BLaER1 treated with 17β-estradiol and CSF1 and Interleukin-3, amounts not matched to agents 10 nM and 100 nM (cell line): ENCODE results near the gene TUFT1.

Experiments used
- H3K27ac ChIP-seq, 11 experiments: shearing (Covaris generic); formaldehyde crosslinking; 2 replicates each; pipeline ENCODE4 v1.8.1; 2022
- H3K27me3 ChIP-seq, 11 experiments: shearing (Covaris generic); formaldehyde crosslinking; 2 replicates each; pipeline ENCODE4 v1.8.1; 2022
- H3K36me3 ChIP-seq, 11 experiments: shearing (Covaris generic); formaldehyde crosslinking; 2 replicates each; pipeline ENCODE4 v1.8.1; 2022
- H3K4me1 ChIP-seq, 10 experiments: shearing (Covaris generic); formaldehyde crosslinking; 2 replicates each; pipeline ENCODE4 v1.8.1; 2022
- H3K4me2 ChIP-seq, 11 experiments: shearing (Covaris generic); formaldehyde crosslinking; 2 replicates each; pipeline ENCODE4 v1.8.1; 2022
- H3K4me3 ChIP-seq, 10 experiments: shearing (Covaris generic); formaldehyde crosslinking; 2 replicates each; pipeline ENCODE4 v1.8.1; 2022
- H3K9ac ChIP-seq, 11 experiments: shearing (Covaris generic); formaldehyde crosslinking; 2 replicates each; pipeline ENCODE4 v1.8.1; 2022
- H3K9me3 ChIP-seq, 11 experiments: shearing (Covaris generic); formaldehyde crosslinking; replicated peaks in 1 of 11; 2 replicates each; pipeline ENCODE4 v1.8.1; 2022
- H4K20me1 ChIP-seq, 11 experiments: shearing (Covaris generic); formaldehyde crosslinking; 2 replicates each; pipeline ENCODE4 v1.8.1; 2022
- Cebpa-rat ChIP-seq, 11 experiments: shearing (Covaris generic); IDR thresholded peaks; 2 replicates each; pipeline ENCODE4 v1.8.1; 2022

Gene TUFT1

GRCh38 chr1:151510957-151511635 lies 29.0 kb upstream of the TUFT1 start, which contains the start of gene CGN:
Gene CGN, plus strand, starts transcription at chr1:151511387. Its CDS starts 7,133 bp downstream, at chr1:151518520.
- H3K27me3 ChIP-seq, result peaks cover 0 to 18% (median 0%) of the 10 kb centered on the region in 11 experiments; a peak in 7 of 22 replicates
- no peak for TF ChIP-seq Cebpa-rat (IDR thresholded peaks at IDR 0.05)
- H3K27ac ChIP-seq, result peak within 1 kb of the TSS in 8 of 11 experiments; percentile 21 to 58 (median 52); a peak in 14 of 22 replicates
- H3K4me3 ChIP-seq, result peak within 1 kb of the TSS; percentile 61 to 77 (median 71)
- H3K9ac ChIP-seq, result peak within 1 kb of the TSS; percentile 57 to 77 (median 70); a peak in 21 of 22 replicates
- no peaks in the 10 kb centered on the region for H3K9me3 ChIP-seq
- no peaks in the 10 kb centered on the region for H3K36me3 ChIP-seq
- H4K20me1 ChIP-seq, result peaks cover 0 to 9% (median 0%) of the 10 kb centered on the region in 11 experiments; a peak in 1 of 22 replicates
- H3K4me2 ChIP-seq, result peak within 1 kb of the TSS; percentile 89 to 99 (median 97)
- peaks cover 25 to 49% (median 46%) of the 10 kb centered on the region in 10 experiments for H3K4me1 ChIP-seq

DNA sequence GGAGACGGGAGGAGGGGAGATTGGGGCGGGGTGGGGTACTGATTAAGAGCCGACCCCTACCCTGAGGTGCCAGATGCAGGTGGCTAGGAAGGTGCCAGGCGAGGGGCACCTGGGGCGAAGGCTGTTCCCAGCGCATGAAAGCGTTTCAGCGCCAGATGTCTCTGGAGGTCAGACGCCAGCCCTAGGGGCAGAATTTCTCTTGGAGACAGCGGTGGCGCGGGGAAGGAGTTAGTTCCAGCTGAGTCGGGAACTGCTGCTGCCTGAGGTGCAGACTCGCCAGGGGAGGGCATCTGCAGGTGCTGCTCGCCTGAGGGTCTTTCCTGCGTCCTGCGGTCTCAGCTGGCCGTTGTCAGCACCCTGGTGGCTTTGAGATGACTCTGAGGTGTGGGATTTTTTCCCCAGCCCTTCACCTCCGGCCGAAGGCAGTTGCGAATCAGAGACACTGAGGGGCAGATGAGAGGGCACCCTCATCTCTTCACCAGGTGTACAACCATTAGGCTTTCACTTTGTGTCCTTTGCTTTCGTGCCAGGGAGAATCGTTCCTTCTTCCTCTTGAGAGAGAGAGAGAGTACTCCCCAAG lies 28.4 kb upstream of the TUFT1 start:
- no peak for TF ChIP-seq Cebpa-rat (IDR thresholded peaks at IDR 0.05)
- no peaks in the 10 kb centered on the region for H3K9me3 ChIP-seq
- H3K4me3 ChIP-seq, result peak overlapping the region; percentile 61 to 77 (median 71)
- peaks cover 0 to 9% (median 0%) of the 10 kb centered on the region in 11 experiments; a peak in 1 of 22 replicates for H4K20me1 ChIP-seq
- peaks cover 0 to 18% (median 0%) of the 10 kb centered on the region in 11 experiments; a peak in 7 of 22 replicates for H3K27me3 ChIP-seq
- H3K27ac ChIP-seq, result peak overlapping the region in 6 of 11 experiments; percentile 21 to 58 (median 52); a peak in 6 of 22 replicates
- H3K4me1 ChIP-seq, result peaks cover 25 to 49% (median 46%) of the 10 kb centered on the region in 10 experiments
- peak overlapping the region; percentile 57 to 77 (median 70); a peak in 21 of 22 replicates for H3K9ac ChIP-seq
- no peaks in the 10 kb centered on the region for H3K36me3 ChIP-seq
- H3K4me2 ChIP-seq, result peak overlapping the region; percentile 89 to 99 (median 97)

DNA sequence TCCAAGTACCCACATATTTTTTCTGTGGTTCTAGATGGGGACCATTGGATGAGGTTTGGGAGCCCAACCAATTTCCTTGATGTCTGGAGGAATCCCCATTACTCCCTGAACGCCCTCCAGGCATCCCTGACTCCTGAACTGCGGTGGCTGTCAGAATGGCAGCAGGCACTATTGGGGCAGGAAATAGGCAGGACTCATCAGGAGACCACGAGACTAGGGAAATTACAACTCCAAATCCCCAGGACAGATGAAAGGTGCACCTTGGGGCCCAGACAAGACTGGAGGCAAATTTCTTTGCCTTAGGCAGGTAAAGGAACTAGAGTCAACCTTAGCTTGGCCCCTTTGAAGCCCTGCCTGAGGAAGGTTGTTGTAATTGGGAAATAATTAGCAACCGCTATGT lies 27.8 kb upstream of the TUFT1 start:
- peaks cover 0 to 9% (median 0%) of the 10 kb centered on the region in 11 experiments; a peak in 1 of 22 replicates for H4K20me1 ChIP-seq
- H3K27ac ChIP-seq, result no peak overlapping the region
- no peak for TF ChIP-seq Cebpa-rat (IDR thresholded peaks at IDR 0.05)
- H3K27me3 ChIP-seq, result peaks cover 0 to 18% (median 0%) of the 10 kb centered on the region in 11 experiments; a peak in 7 of 22 replicates
- H3K36me3 ChIP-seq, result no peaks in the 10 kb centered on the region
- peak overlapping the region in 5 of 11 experiments; percentile 70 to 77 (median 74); a peak in 8 of 22 replicates for H3K9ac ChIP-seq
- peak overlapping the region; percentile 89 to 99 (median 97) for H3K4me2 ChIP-seq
- no peaks in the 10 kb centered on the region for H3K9me3 ChIP-seq
- peaks cover 25 to 49% (median 46%) of the 10 kb centered on the region in 10 experiments for H3K4me1 ChIP-seq
- H3K4me3 ChIP-seq, result peak overlapping the region; percentile 61 to 77 (median 71)

- peaks cover 25 to 49% (median 46%) of the 10 kb centered on the region in 10 experiments for H3K4me1 ChIP-seq
- H3K9me3 ChIP-seq, result no peaks in the 10 kb centered on the region
- no peaks in the 10 kb centered on the region for H3K36me3 ChIP-seq
- no peak overlapping the region for H3K9ac ChIP-seq
- peaks cover 0 to 9% (median 0%) of the 10 kb centered on the region in 11 experiments; a peak in 1 of 22 replicates for H4K20me1 ChIP-seq
- H3K27ac ChIP-seq, result no peak overlapping the region
- H3K4me3 ChIP-seq, result no peak overlapping the region
- peak overlapping the region; percentile 89 to 99 (median 97) for H3K4me2 ChIP-seq
- no peak for TF ChIP-seq Cebpa-rat (IDR thresholded peaks at IDR 0.05)
- peaks cover 0 to 18% (median 0%) of the 10 kb centered on the region in 11 experiments; a peak in 7 of 22 replicates for H3K27me3 ChIP-seq
Observed at GRCh38 chr1:151512801-151513625, 27.1 kb upstream of the TUFT1 start.

DNA sequence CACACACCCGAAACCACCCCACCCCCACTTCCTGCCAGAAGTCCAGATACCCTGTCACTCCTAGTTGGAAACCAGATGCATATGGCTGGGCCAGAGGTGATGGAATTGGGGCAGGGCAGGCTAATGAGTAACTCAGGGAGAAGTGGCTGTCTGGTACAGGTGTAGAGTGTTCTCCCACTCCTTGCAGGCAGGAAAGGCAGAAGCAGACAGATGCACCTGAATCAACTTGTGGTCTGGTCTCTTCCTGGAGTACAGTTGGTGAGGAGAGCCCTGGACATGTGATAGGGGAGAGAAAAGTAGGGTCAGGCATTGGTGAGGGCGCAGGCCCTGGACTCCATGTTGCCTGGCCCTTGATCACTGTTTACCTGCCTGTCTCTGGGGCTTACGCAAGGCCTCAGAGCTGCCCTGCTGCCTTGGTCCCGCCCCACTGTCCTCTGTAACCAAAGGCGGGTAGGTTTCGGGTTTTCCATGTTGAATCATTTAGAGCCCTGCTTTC lies 26.4 kb upstream of the TUFT1 start:
- no peak overlapping the region for H3K4me3 ChIP-seq
- no peak overlapping the region for H3K27ac ChIP-seq
- H3K9me3 ChIP-seq, result no peaks in the 10 kb centered on the region
- peak overlapping the region; percentile 89 to 99 (median 97) for H3K4me2 ChIP-seq
- H3K27me3 ChIP-seq, result peaks cover 0 to 18% (median 0%) of the 10 kb centered on the region in 11 experiments; a peak in 7 of 22 replicates
- no peak for TF ChIP-seq Cebpa-rat (IDR thresholded peaks at IDR 0.05)
- H3K9ac ChIP-seq, result no peak overlapping the region
- peaks cover 25 to 49% (median 46%) of the 10 kb centered on the region in 10 experiments for H3K4me1 ChIP-seq
- H4K20me1 ChIP-seq, result peaks cover 0 to 9% (median 0%) of the 10 kb centered on the region in 11 experiments; a peak in 1 of 22 replicates
- H3K36me3 ChIP-seq, result peaks cover 0 to 3% (median 0%) of the 10 kb centered on the region in 11 experiments; a peak in 2 of 22 replicates

DNA sequence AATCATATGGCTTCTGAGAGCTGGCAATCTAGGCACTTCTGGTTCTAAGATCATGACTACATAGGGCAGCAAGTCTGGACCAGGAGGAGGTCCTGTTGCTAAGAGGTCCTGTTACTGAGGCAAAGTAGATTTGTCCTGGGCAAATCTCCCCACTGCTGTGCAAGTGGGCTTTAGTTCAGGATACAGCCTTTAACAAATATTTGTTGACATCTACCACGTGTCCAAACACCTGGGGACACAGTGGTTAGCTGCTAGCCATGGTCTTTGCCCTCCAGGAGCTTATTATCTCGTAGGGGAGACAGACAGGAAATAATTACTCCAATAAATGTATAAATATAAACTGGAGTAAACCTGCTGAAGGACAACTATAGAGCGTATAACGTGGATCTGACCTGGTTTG lies 25.7 kb upstream of the TUFT1 start:
- Histone ChIP-seq H3K4me3 (no peak overlapping the region), H3K27ac (no peak overlapping the region), H3K27me3 (peaks cover 0 to 18% (median 0%) of the 10 kb centered on the region in 11 experiments; a peak in 7 of 22 replicates), H3K36me3 (peaks cover 0 to 10% (median 0%) of the 10 kb centered on the region in 11 experiments; a peak in 3 of 22 replicates), H3K9me3 (no peaks in the 10 kb centered on the region), H4K20me1 (peaks cover 0 to 9% (median 0%) of the 10 kb centered on the region in 11 experiments; a peak in 1 of 22 replicates), H3K4me1 (peaks cover 25 to 47% (median 45%) of the 10 kb centered on the region in 10 experiments), H3K4me2 (peak overlapping the region in 9 of 11 experiments; percentile 89 to 99 (median 97); a peak in 11 of 22 replicates), H3K9ac (no peak overlapping the region)
- no peak for TF ChIP-seq Cebpa-rat (IDR thresholded peaks at IDR 0.05)

DNA sequence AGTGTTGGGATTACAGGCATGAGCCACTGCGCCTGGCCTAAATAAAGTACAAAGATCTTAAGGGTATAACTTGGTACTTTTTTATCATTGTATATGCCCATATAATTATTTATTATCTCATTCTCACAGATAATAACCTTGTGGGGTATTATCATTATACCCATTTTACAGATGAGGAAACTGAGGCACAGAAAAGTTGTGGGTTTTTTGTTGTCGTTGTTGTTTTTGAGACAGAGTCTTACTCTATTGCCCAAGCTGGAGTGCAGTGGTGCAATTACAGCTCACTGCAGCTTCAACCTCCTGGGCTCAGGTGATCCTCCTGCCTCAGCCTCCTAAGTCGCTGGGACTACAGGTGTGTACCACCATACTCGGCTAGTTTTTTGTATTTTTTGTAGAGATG lies 24.8 kb upstream of the TUFT1 start:
- no peak overlapping the region for H3K9ac ChIP-seq
- TF ChIP-seq Cebpa-rat (IDR thresholded peaks at IDR 0.05), result no peak
- H3K4me2 ChIP-seq, result no peak overlapping the region
- H3K4me1 ChIP-seq, result peaks cover 25 to 38% (median 36%) of the 10 kb centered on the region in 10 experiments
- H3K27ac ChIP-seq, result no peak overlapping the region
- H4K20me1 ChIP-seq, result peaks cover 0 to 9% (median 0%) of the 10 kb centered on the region in 11 experiments; a peak in 1 of 22 replicates
- H3K27me3 ChIP-seq, result peaks cover 0 to 13% (median 0%) of the 10 kb centered on the region in 11 experiments; a peak in 7 of 22 replicates
- H3K4me3 ChIP-seq, result no peak overlapping the region
- H3K9me3 ChIP-seq, result no peaks in the 10 kb centered on the region
- peaks cover 0 to 10% (median 0%) of the 10 kb centered on the region in 11 experiments; a peak in 3 of 22 replicates for H3K36me3 ChIP-seq

GRCh38 chr1:151516031-151516511 lies 24.0 kb upstream of the TUFT1 start:
- Histone ChIP-seq H3K4me1 (peaks cover 25 to 32% (median 30%) of the 10 kb centered on the region in 10 experiments), H3K9me3 (no peaks in the 10 kb centered on the region), H3K27me3 (peaks cover 0 to 7% (median 0%) of the 10 kb centered on the region in 11 experiments; a peak in 6 of 22 replicates), H3K4me3 (no peak overlapping the region), H3K27ac (no peak overlapping the region), H4K20me1 (peaks cover 0 to 9% (median 0%) of the 10 kb centered on the region in 11 experiments; a peak in 1 of 22 replicates), H3K4me2 (no peak overlapping the region), H3K36me3 (peaks cover 0 to 10% (median 0%) of the 10 kb centered on the region in 11 experiments; a peak in 3 of 22 replicates), H3K9ac (no peak overlapping the region)
- TF ChIP-seq Cebpa-rat (IDR thresholded peaks at IDR 0.05), result no peak
